Karpas-422 (cell line): ENCODE measurements around the gene CDKN2B-AS1. TPM values are rescaled to one million over a fixed set of nuclear protein-coding genes. Genes with fewer than 3 reads are reported as not detected.
A peak's percentile ranks its signal among the peaks of the same experiment; 100 is the strongest.

Experiments used
- DNase-seq: peaks from one replicate; pipeline ENCODE4 v3.0.0-alpha.2; 2015
- H2AFZ ChIP-seq: fragments of 200-600 bp; sonication (generic); 2 replicates; pipeline ENCODE4 v1.6.1; 2014; ENCODE audit warnings: antibody characterized with exemption, low read length, mixed read lengths
- H3K27ac ChIP-seq: fragments of 200-600 bp; sonication (generic); 2 replicates; pipeline ENCODE4 v1.5.1; 2014; ENCODE audit warnings: mild to moderate bottlenecking, low read length, moderate library complexity
- H3K27me3 ChIP-seq: fragments of 200-600 bp; sonication (generic); 2 replicates; pipeline ENCODE4 v1.6.1; 2014; ENCODE audit warnings: low read length, mixed read lengths
- H3K36me3 ChIP-seq: fragments of 200-600 bp; sonication (generic); 2 replicates; pipeline ENCODE4 v1.6.1; 2014; ENCODE audit warnings: low read length, mixed read lengths; ENCODE audit not compliant: insufficient read depth
- H3K4me1 ChIP-seq: fragments of 200-600 bp; sonication (generic); 2 replicates; pipeline ENCODE4 v1.6.1; 2014; ENCODE audit warnings: mild to moderate bottlenecking, low read length, mixed read lengths
- H3K4me2 ChIP-seq: fragments of 200-600 bp; sonication (generic); 2 replicates; pipeline ENCODE4 v1.6.1; 2014; ENCODE audit warnings: low read length, low read depth, mild to moderate bottlenecking; ENCODE audit not compliant: poor library complexity, severe bottlenecking
- H3K4me3 ChIP-seq: fragments of 200-600 bp; sonication (generic); 2 replicates; pipeline ENCODE4 v1.5.1; 2014; ENCODE audit warnings: mild to moderate bottlenecking, antibody characterized with exemption, low read length, mixed read lengths
- H3K79me2 ChIP-seq: fragments of 200-600 bp; sonication (generic); 2 replicates; pipeline ENCODE4 v1.6.1; 2014; ENCODE audit warnings: mild to moderate bottlenecking, low read length, mixed read lengths
- H3K9ac ChIP-seq: fragments of 200-600 bp; sonication (generic); 2 replicates; pipeline ENCODE4 v1.6.0; 2014; ENCODE audit warnings: low read length
- H3K9me2 ChIP-seq: fragments of 200-600 bp; sonication (generic), shearing (Covaris generic); replicated peaks from 2 replicates; pipeline ENCODE4 v1.6.0; 2014; ENCODE audit warnings: mild to moderate bottlenecking, low read length, moderate library complexity; ENCODE audit not compliant: insufficient read depth
- H3K9me3 ChIP-seq: fragments of 300-700, 200-600 bp; sonication (generic); 2 replicates; pipeline ENCODE4 v1.6.1; 2014; ENCODE audit warnings: low read length, mixed read lengths
- H4K20me1 ChIP-seq: fragments of 200-600 bp; sonication (generic); 2 replicates; pipeline ENCODE4 v1.6.1; 2014; ENCODE audit warnings: mild to moderate bottlenecking, antibody characterized with exemption, low read length, low read depth; ENCODE audit not compliant: insufficient read depth
- total RNA-seq: library from RNA; depleted of rRNA; stranded (reverse); fragments of >200 nt; shearing (Covaris generic); gene quantifications from 2 replicates; pipeline ENCODE4 v1.2.3, GENCODE V29; 2014; ENCODE audit warnings: low replicate concordance

CDKN2B-AS1 gene
- total RNA-seq, 1 experiment from 2014 or later: 35.3 TPM

DNA sequence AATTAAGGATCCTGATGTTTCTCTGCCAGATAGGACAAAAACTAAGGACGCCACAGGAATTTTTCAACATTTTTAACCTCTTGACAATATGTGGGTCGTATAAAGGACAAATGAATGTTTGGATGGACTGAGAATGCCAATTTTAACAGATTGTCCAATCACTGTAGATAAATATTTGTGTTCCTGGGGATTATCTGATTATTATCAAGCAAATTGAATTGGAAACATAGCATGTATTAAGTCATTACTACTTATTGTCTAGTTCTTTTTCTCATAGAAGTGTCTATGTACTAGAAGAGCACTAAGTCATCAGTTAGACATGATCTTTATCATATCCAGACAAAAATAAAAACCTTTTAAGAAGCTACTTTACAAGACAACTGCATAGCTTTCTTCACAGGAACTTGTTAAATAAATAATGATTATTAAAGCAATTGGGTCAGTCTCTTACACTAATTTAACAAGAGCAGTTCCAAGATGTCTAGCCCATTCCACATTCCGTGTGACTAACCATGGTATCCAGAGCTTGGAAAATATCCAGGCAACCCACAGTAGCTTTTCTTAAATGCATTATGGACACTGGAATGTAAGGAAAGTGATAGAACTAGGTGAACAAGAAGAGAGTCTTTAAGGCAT lies 142.0 kb downstream of the CDKN2B-AS1 start:
- H3K9me3 ChIP-seq: no peaks in the 10 kb centered on the region
- no peaks in the 10 kb centered on the region for H4K20me1 ChIP-seq
- no peaks in the 10 kb centered on the region for H3K36me3 ChIP-seq
- H3K4me1 ChIP-seq: no peaks in the 10 kb centered on the region
- H3K9me2 ChIP-seq: no peaks in the 10 kb centered on the region
- H3K27me3 ChIP-seq: no peaks in the 10 kb centered on the region
- no peak overlapping the region for H2AFZ ChIP-seq
- H3K4me2 ChIP-seq: no peak overlapping the region
- H3K79me2 ChIP-seq: no peaks in the 10 kb centered on the region
- no peak overlapping the region for H3K4me3 ChIP-seq
- H3K27ac ChIP-seq: no peak overlapping the region
- no peak overlapping the region for H3K9ac ChIP-seq
- no peak for DNase-seq

- H4K20me1 ChIP-seq: no peaks in the 10 kb centered on the region
- H3K27me3 ChIP-seq: no peaks in the 10 kb centered on the region
- H3K4me2 ChIP-seq: no peak overlapping the region
- no peaks in the 10 kb centered on the region for H3K9me2 ChIP-seq
- H2AFZ ChIP-seq: no peak overlapping the region
- H3K4me1 ChIP-seq: no peaks in the 10 kb centered on the region
- H3K36me3 ChIP-seq: no peaks in the 10 kb centered on the region
- H3K4me3 ChIP-seq: no peak overlapping the region
- H3K9me3 ChIP-seq: no peaks in the 10 kb centered on the region
- H3K9ac ChIP-seq: no peak overlapping the region
- no peaks in the 10 kb centered on the region for H3K79me2 ChIP-seq
- H3K27ac ChIP-seq: no peak overlapping the region
- peak; percentile 17 for DNase-seq
These were observed 144.5 kb downstream of the CDKN2B-AS1 start for GRCh38 chr9:22138956-22139660.

GRCh38 chr9:22141908-22142307 lies 147.3 kb downstream of the CDKN2B-AS1 start:
- no peaks in the 10 kb centered on the region for H3K27me3 ChIP-seq
- H3K27ac ChIP-seq: no peak overlapping the region
- no peaks in the 10 kb centered on the region for H3K9me2 ChIP-seq
- H3K9me3 ChIP-seq: no peaks in the 10 kb centered on the region
- no peak for DNase-seq
- no peak overlapping the region for H2AFZ ChIP-seq
- H4K20me1 ChIP-seq: no peaks in the 10 kb centered on the region
- no peak overlapping the region for H3K4me3 ChIP-seq
- H3K36me3 ChIP-seq: no peaks in the 10 kb centered on the region
- H3K79me2 ChIP-seq: no peaks in the 10 kb centered on the region
- H3K4me2 ChIP-seq: no peak overlapping the region
- H3K9ac ChIP-seq: no peak overlapping the region
- no peaks in the 10 kb centered on the region for H3K4me1 ChIP-seq

DNA sequence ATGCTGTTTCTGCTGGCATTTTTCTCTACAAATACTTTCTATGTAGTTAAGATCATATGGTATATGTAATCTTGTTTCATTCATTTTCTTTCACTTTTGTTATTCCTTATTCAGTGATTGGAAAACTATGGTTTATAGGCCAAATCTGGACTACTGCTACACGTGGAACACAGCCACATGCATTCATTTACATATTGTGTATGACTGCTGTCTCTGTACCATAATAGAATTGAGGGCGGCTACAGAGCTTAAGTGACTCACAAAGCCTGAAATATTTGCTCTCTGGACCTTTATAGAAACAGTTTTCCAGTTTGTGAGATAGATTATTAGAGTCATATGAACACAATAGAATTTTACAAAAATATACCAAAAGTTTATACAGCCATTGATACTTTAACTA lies 148.1 kb downstream of the CDKN2B-AS1 start:
- H3K4me3 ChIP-seq: no peak overlapping the region
- H3K36me3 ChIP-seq: no peaks in the 10 kb centered on the region
- no peaks in the 10 kb centered on the region for H3K27me3 ChIP-seq
- DNase-seq: no peak
- H2AFZ ChIP-seq: no peak overlapping the region
- H3K9me3 ChIP-seq: no peaks in the 10 kb centered on the region
- H3K9ac ChIP-seq: no peak overlapping the region
- H3K4me1 ChIP-seq: no peaks in the 10 kb centered on the region
- no peaks in the 10 kb centered on the region for H3K79me2 ChIP-seq
- no peak overlapping the region for H3K27ac ChIP-seq
- H4K20me1 ChIP-seq: no peaks in the 10 kb centered on the region
- H3K9me2 ChIP-seq: no peaks in the 10 kb centered on the region
- no peak overlapping the region for H3K4me2 ChIP-seq

- DNase-seq: no peak
- Histone ChIP-seq H3K4me3 (no peak overlapping the region), H3K4me2 (no peak overlapping the region), H3K79me2 (no peaks in the 10 kb centered on the region), H3K27me3 (no peaks in the 10 kb centered on the region), H3K9ac (no peak overlapping the region), H4K20me1 (no peaks in the 10 kb centered on the region), H2AFZ (no peak overlapping the region), H3K9me2 (no peaks in the 10 kb centered on the region), H3K9me3 (no peaks in the 10 kb centered on the region), H3K36me3 (no peaks in the 10 kb centered on the region), H3K4me1 (no peaks in the 10 kb centered on the region), H3K27ac (no peak overlapping the region)
These were observed 149.4 kb downstream of the CDKN2B-AS1 start for GRCh38 chr9:22143799-22144625.

- Histone ChIP-seq H3K36me3 (no peaks in the 10 kb centered on the region), H3K4me2 (no peak overlapping the region), H3K27me3 (no peaks in the 10 kb centered on the region)
These were observed 152.0 kb downstream of the CDKN2B-AS1 start for GRCh38 chr9:22146604-22147003.

GRCh38 chr9:22147813-22148527 lies 153.4 kb downstream of the CDKN2B-AS1 start:
- no peaks in the 10 kb centered on the region for H3K79me2 ChIP-seq

More at GRCh38 chr9:22146604-22147003, 152.0 kb downstream of the CDKN2B-AS1 start:
- H3K79me2 ChIP-seq: no peaks in the 10 kb centered on the region
- no peak overlapping the region for H3K9ac ChIP-seq
- no peak for DNase-seq
- no peak overlapping the region for H3K27ac ChIP-seq
- H3K9me3 ChIP-seq: no peaks in the 10 kb centered on the region
- H3K4me1 ChIP-seq: no peaks in the 10 kb centered on the region
- H4K20me1 ChIP-seq: no peaks in the 10 kb centered on the region
- H2AFZ ChIP-seq: no peak overlapping the region
- no peaks in the 10 kb centered on the region for H3K9me2 ChIP-seq
- H3K4me3 ChIP-seq: no peak overlapping the region

DNA sequence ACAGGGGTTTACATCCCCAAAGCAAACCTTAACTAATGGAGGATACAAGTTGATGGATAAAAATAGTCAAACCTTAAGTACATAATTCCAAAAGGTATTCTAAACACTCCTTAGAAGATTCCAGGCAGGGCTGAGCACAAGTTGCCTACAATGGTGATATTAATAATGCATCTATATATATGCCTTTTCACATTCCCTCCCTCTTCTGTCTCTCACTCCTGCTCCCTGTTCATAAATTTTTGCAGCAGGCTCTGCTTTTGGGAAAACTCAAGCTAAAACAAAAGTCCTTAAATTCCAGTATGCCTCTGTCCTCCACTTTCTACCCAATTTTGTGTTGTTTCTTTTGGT lies 153.9 kb downstream of the CDKN2B-AS1 start:
- no peak overlapping the region for H3K4me3 ChIP-seq

More at GRCh38 chr9:22147813-22148527, 153.4 kb downstream of the CDKN2B-AS1 start:
- no peaks in the 10 kb centered on the region for H4K20me1 ChIP-seq
- no peak overlapping the region for H3K4me2 ChIP-seq
- no peak overlapping the region for H3K4me3 ChIP-seq
- H3K4me1 ChIP-seq: no peaks in the 10 kb centered on the region
- H3K9me2 ChIP-seq: no peaks in the 10 kb centered on the region
- no peaks in the 10 kb centered on the region for H3K27me3 ChIP-seq
- DNase-seq: no peak
- no peak overlapping the region for H3K27ac ChIP-seq
- H3K9me3 ChIP-seq: no peaks in the 10 kb centered on the region
- no peak overlapping the region for H3K9ac ChIP-seq
- no peaks in the 10 kb centered on the region for H3K36me3 ChIP-seq
- no peak overlapping the region for H2AFZ ChIP-seq

More for the DNA sequence above, 153.9 kb downstream of the CDKN2B-AS1 start:
- no peak overlapping the region for H3K4me2 ChIP-seq
- DNase-seq: no peak
- H4K20me1 ChIP-seq: no peaks in the 10 kb centered on the region
- no peaks in the 10 kb centered on the region for H3K9me3 ChIP-seq
- no peaks in the 10 kb centered on the region for H3K27me3 ChIP-seq
- no peak overlapping the region for H2AFZ ChIP-seq
- H3K27ac ChIP-seq: no peak overlapping the region
- H3K79me2 ChIP-seq: no peaks in the 10 kb centered on the region
- H3K9ac ChIP-seq: no peak overlapping the region
- no peaks in the 10 kb centered on the region for H3K36me3 ChIP-seq
- H3K9me2 ChIP-seq: no peaks in the 10 kb centered on the region
- H3K4me1 ChIP-seq: no peaks in the 10 kb centered on the region
